SU-DHL-6 (cell line): ENCODE measurements around the gene NUBP2.

ENCODE experiments used
- CTCF ChIP-seq: fragments of 200-600 bp; sonication (generic); IDR thresholded peaks from one replicate; pipeline ENCODE4 v1.5.1; 2017; ENCODE audit warnings: antibody characterized with exemption, mild to moderate bottlenecking, low read length, moderate library complexity; ENCODE audit not compliant: insufficient read depth, poor library complexity, severe bottlenecking
- EZH2phosphoT487 ChIP-seq: fragments of 200-600 bp; sonication (generic), shearing (Covaris generic); conservative IDR thresholded peaks from 2 replicates; pipeline ENCODE4 v1.6.1; 2018; ENCODE audit warnings: mild to moderate bottlenecking, antibody characterized with exemption, low read length, moderate library complexity, mixed read lengths

GRCh38 chr16:1791256-1791942 is 8.6 kb downstream of the NUBP2 start:
- TF ChIP-seq CTCF (no peak), EZH2phosphoT487 (no peak)
